Measurements from ENCODE around the gene VPS4A. TPM values are rescaled to one million over a fixed set of nuclear protein-coding genes. Genes with fewer than 3 reads are reported as not detected.
A peak's percentile ranks its signal among the peaks of the same experiment; 100 is the strongest.

Gene VPS4A
- total RNA-seq, 1 experiment from 2014 or later: 27.3 TPM

DNA sequence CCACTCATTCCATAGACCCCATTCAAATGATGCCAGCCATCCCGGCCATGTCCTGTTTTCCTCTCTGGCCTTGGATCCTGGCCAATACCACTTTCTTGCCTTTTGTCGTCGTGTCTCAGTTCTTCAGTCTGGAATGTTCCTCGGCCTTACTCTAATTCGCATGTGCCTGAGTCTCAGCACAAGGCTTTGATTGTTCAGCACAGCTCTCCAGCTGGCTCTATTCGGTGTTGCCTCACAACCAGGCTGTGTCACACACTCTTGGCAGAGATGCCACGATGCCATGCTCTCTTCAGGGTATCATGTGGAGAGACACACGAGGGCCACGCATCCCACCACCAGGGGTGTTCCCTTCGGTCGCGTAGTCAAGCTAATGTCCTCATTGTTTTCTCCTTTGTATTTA is 1.8 kb upstream of the VPS4A start:
- Histone ChIP-seq H2AFZ (ENCODE audit: low read length) (no peak overlapping the region), H3K36me3 (ENCODE audit: low read depth, low read length) (no peaks in the 10 kb centered on the region), H3K4me1 (ENCODE audit: insufficient read depth, low read length) (no peaks in the 10 kb centered on the region), H3K9me2 (replicated peaks; ENCODE audit: low read length) (no peaks in the 10 kb centered on the region), H4K20me1 (ENCODE audit: low read length) (no peaks in the 10 kb centered on the region), H3K4me3 (ENCODE audit: low read length) (no peak overlapping the region), H3F3A (ENCODE audit: low read length, unreplicated experiment) (no peaks in the 10 kb centered on the region), H3K27me3 (ENCODE audit: low read length) (no peaks in the 10 kb centered on the region), H3K4me2 (ENCODE audit: low read length) (no peak overlapping the region), H3K9ac (ENCODE audit: low read length) (no peak overlapping the region), H3K9me3 (ENCODE audit: low read length) (no peaks in the 10 kb centered on the region), H3K27ac (ENCODE audit: low read length) (no peak overlapping the region), H3K79me2 (ENCODE audit: low read length) (peaks cover 27% of the 10 kb centered on the region)
- no peak for DNase-seq
- BruUV-seq (replicated peaks): no TSS peak
- intact Hi-C loops (cut with micrococcal nuclease): no loop called here
- no peak for TF ChIP-seq EZH2phosphoT487 (IDR thresholded peaks at IDR 0.05; ENCODE audit: borderline replicate concordance, low read length)
- TF ChIP-seq, protein P1, sequence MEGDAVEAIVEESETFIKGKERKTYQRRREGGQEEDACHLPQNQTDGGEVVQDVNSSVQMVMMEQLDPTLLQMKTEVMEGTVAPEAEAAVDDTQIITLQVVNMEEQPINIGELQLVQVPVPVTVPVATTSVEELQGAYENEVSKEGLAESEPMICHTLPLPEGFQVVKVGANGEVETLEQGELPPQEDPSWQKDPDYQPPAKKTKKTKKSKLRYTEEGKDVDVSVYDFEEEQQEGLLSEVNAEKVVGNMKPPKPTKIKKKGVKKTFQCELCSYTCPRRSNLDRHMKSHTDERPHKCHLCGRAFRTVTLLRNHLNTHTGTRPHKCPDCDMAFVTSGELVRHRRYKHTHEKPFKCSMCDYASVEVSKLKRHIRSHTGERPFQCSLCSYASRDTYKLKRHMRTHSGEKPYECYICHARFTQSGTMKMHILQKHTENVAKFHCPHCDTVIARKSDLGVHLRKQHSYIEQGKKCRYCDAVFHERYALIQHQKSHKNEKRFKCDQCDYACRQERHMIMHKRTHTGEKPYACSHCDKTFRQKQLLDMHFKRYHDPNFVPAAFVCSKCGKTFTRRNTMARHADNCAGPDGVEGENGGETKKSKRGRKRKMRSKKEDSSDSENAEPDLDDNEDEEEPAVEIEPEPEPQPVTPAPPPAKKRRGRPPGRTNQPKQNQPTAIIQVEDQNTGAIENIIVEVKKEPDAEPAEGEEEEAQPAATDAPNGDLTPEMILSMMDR (conservative IDR thresholded peaks at IDR 0.05; ENCODE audit: low read depth, low read length): no peak
- TF ChIP-seq EZH2 (IDR thresholded peaks at IDR 0.05; ENCODE audit: low read length, unreplicated experiment): no peak
- no peak for ATAC-seq
- ChIA-PET POLR2A (ENCODE audit: unreplicated experiment) (no interaction called here), CTCF (no interaction called here)

DNA sequence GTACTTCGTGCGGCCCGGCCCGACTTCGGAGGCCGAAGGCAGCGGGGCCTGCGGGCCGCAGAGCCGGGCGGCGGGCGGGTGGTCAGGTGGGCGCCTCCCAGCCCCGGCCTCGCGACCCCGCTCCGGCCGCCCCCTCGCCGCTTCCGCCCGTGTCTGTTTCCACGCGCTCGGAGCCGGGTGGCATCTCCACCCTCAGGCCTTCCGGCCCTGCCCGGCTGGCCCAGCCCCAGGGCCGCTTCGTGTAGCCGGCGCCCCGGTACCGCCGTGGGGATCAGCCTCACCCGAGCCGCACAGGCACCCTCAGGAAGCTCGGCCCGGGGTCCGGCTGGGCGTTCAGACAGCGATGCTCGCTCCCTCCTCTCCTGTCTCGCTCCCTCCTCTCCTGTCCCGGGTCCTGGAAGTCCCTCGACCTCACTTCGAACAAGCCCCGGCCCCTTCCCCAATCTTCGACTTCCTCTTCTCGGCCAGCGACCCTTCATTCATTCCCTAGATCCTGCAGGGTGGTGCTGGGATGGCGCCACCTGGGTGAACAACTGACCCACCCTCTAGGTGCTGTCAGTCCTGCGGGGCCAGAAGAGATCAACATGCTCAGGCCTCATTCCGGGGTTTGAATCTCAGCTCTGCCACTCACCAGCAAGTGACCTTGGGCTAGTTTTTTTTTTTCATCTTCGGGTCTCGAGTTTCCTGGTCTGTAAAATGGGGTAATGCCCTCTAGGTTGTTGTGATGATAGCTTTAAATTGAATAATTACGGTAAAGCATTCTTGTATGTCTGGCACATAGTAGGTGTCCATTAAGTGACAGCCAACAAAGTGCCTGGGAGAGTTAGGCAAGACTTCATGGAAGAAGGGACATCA is 610 bp downstream of the VPS4A start:
- H3K4me2 ChIP-seq (ENCODE audit: low read length): peak overlapping the region; percentile 86
- H3K36me3 ChIP-seq (ENCODE audit: low read depth, low read length): peaks cover 8% of the 10 kb centered on the region; the same call in 1 of the 2 replicates
- H3K9me2 ChIP-seq (replicated peaks; ENCODE audit: low read length): no peaks in the 10 kb centered on the region
- no peaks in the 10 kb centered on the region for H4K20me1 ChIP-seq (ENCODE audit: low read length)
- H3K4me3 ChIP-seq (ENCODE audit: low read length): peak overlapping the region; percentile 95
- CTCF ChIA-PET: interaction anchor here (0.7 kb wide), 1 partner anchor 17 kb away, joined by 3 read pairs; no protein-coding TSS in a partner anchor
- peak overlapping the region; percentile 20; the same call in 1 of the 2 replicates for H3K27ac ChIP-seq (ENCODE audit: low read length)
- H3K27me3 ChIP-seq (ENCODE audit: low read length): no peaks in the 10 kb centered on the region
- H3K79me2 ChIP-seq (ENCODE audit: low read length): peaks cover 32% of the 10 kb centered on the region
- peak; percentile 26 for DNase-seq
- intact Hi-C loops (cut with micrococcal nuclease): loop anchor here (1.0 kb wide), 1 partner anchor 28 kb away; the partner anchor contains the start of genes COG8 and NIP7
- H3F3A ChIP-seq (ENCODE audit: low read length, unreplicated experiment): no peaks in the 10 kb centered on the region
- H3K4me1 ChIP-seq (ENCODE audit: insufficient read depth, low read length): no peaks in the 10 kb centered on the region
- no peaks in the 10 kb centered on the region for H3K9me3 ChIP-seq (ENCODE audit: low read length)
- TF ChIP-seq, protein P1 (conservative IDR thresholded peaks at IDR 0.05; ENCODE audit: low read depth, low read length): peak; percentile 35
- TF ChIP-seq EZH2phosphoT487 (IDR thresholded peaks at IDR 0.05; ENCODE audit: borderline replicate concordance, low read length): no peak
- TF ChIP-seq EZH2 (IDR thresholded peaks at IDR 0.05; ENCODE audit: low read length, unreplicated experiment): no peak
- H2AFZ ChIP-seq (ENCODE audit: low read length): peak overlapping the region; percentile 68
- POLR2A ChIA-PET (ENCODE audit: unreplicated experiment): no interaction called here
- peak; percentile 64 for ATAC-seq
- H3K9ac ChIP-seq (ENCODE audit: low read length): peak overlapping the region; percentile 87
- TSS peak; percentile 49 for BruUV-seq (replicated peaks)

GRCh38 chr16:69313469-69313868 is 2.3 kb downstream of the VPS4A start:
- Histone ChIP-seq H3K36me3 (ENCODE audit: low read depth, low read length) (peaks cover 9% of the 10 kb centered on the region; the same call in 1 of the 2 replicates), H3F3A (ENCODE audit: low read length, unreplicated experiment) (no peaks in the 10 kb centered on the region), H3K27me3 (ENCODE audit: low read length) (no peaks in the 10 kb centered on the region), H3K4me1 (ENCODE audit: insufficient read depth, low read length) (no peaks in the 10 kb centered on the region), H4K20me1 (ENCODE audit: low read length) (no peaks in the 10 kb centered on the region), H3K4me3 (ENCODE audit: low read length) (no peak overlapping the region), H3K4me2 (ENCODE audit: low read length) (no peak overlapping the region), H2AFZ (ENCODE audit: low read length) (no peak overlapping the region), H3K27ac (ENCODE audit: low read length) (no peak overlapping the region), H3K9ac (ENCODE audit: low read length) (no peak overlapping the region), H3K9me2 (replicated peaks; ENCODE audit: low read length) (no peaks in the 10 kb centered on the region), H3K9me3 (ENCODE audit: low read length) (no peaks in the 10 kb centered on the region), H3K79me2 (ENCODE audit: low read length) (peaks cover 32% of the 10 kb centered on the region)
- ATAC-seq (no peak), DNase-seq (no peak)
- no TSS peak for BruUV-seq (replicated peaks)
- TF ChIP-seq, protein P1 (conservative IDR thresholded peaks at IDR 0.05; ENCODE audit: low read depth, low read length): no peak
- TF ChIP-seq EZH2 (IDR thresholded peaks at IDR 0.05; ENCODE audit: low read length, unreplicated experiment) (no peak), EZH2phosphoT487 (IDR thresholded peaks at IDR 0.05; ENCODE audit: borderline replicate concordance, low read length) (no peak)
- intact Hi-C loops (cut with micrococcal nuclease): no loop called here
- CTCF ChIA-PET: no interaction called here
- POLR2A ChIA-PET (ENCODE audit: unreplicated experiment): no interaction called here
